Left lung (tissue), 10 donors: ENCODE results near the gene FGGY. TPM values are rescaled to one million over a fixed set of nuclear protein-coding genes. Genes with fewer than 3 reads are reported as not detected.
"Not testable (repeated sequence)": the region's sequence is repeated elsewhere in the genome, so short reads cannot be mapped to it uniquely, and the experiment has no call there.

Source experiments
- ATAC-seq: fragments of 200-7000 bp; cut with Tn5 transposase; one replicate; pipeline ENCODE4 v1.9.1; 2020; ENCODE audit warnings: moderate library complexity
- DNase-seq, 4 donors: peaks; one replicate each; pipeline ENCODE4 v3.0.0-alpha.2; 2013 to 2020
- H3K27ac ChIP-seq, 2 donors: fragments of 200-600 bp; sonication (generic) in 1 of 2; one replicate each; pipeline versions ENCODE4 v1.5.0 to v1.8.0; 2020 to 2021
- H3K27me3 ChIP-seq, 2 donors: fragments of 200-600 bp; sonication (generic) in 1 of 2; one replicate each; pipeline versions ENCODE4 v1.5.0 to v1.8.0; 2020 to 2021
- H3K36me3 ChIP-seq, 2 donors: fragments of 200-600 bp; sonication (generic) in 1 of 2; one replicate each; pipeline versions ENCODE4 v1.5.0 to v1.8.0; 2020 to 2021
- H3K4me1 ChIP-seq, 2 donors: fragments of 200-600 bp; one replicate each; pipeline ENCODE4 v1.8.0; 2021
- H3K4me3 ChIP-seq, 2 donors: fragments of 200-600 bp; sonication (generic) in 1 of 2; one replicate each; pipeline versions ENCODE4 v1.5.0 to v1.8.0; 2020 to 2021; ENCODE audit warnings: mild to moderate bottlenecking in 1 of 2
- H3K9me3 ChIP-seq, 2 donors: fragments of 200-600 bp; sonication (generic) in 1 of 2; one replicate each; pipeline versions ENCODE4 v1.5.0 to v1.8.0; 2020 to 2021
- CTCF ChIP-seq, 2 donors: fragments of 200-600 bp; sonication (generic) in 1 of 2; IDR thresholded peaks; one replicate each; pipeline versions ENCODE4 v1.5.0 to v1.8.0; 2021; ENCODE audit warnings: antibody characterized with exemption in 2 of 2
- intact Hi-C, 2 donors: fragments of 100-400 bp; cut with DNase I; formaldehyde crosslinking; loops; one replicate each; pipeline versions ENCODE4 v1.11.2 to v1.14.2; 2022
- polyA plus RNA-seq, 6 donors: library from polyadenylated mRNA; unstranded; fragments of 120-200 nt; gene quantifications; one replicate each; pipeline ENCODE4 v1.2.1, GENCODE V29; 2013; ENCODE audit not compliant: insufficient read length in 6 of 6
- total RNA-seq, 2 donors: library from RNA; stranded (reverse); fragmentation: NEBNext Ultra II Directional; extraction: Animal tissue kit (Norgen Biotek cat#: 25700); gene quantifications; one replicate each; pipeline ENCODE4 v1.2.1, GENCODE V29; 2021
- donor health status: DM: no; HTN: yes; CAD: no.
- donor health status: DM: no; HTN: no; CAD: no.

The FGGY gene
- total and polyA plus RNA-seq, 8 donors, result 13.5 to 22.7 (median 18.4) TPM

- Histone ChIP-seq H3K27me3 (no peaks in the 10 kb centered on the region), H3K4me3 (no peak overlapping the region), H3K27ac (no peak overlapping the region), H3K9me3 (peaks cover 0 to 16% of the 10 kb centered on the region in 2 donors), H3K4me1 (peaks cover 0 to 23% of the 10 kb centered on the region in 2 donors), H3K36me3 (no peaks in the 10 kb centered on the region)
- ATAC-seq, result no peak
- TF ChIP-seq CTCF (IDR thresholded peaks at IDR 0.05), result no peak
- intact Hi-C loops, result no loop called here
- no peak for DNase-seq
Measured at GRCh38 chr1:59554752-59555151, 257.9 kb downstream of the FGGY start.

GRCh38 chr1:59556398-59556797 lies 259.5 kb downstream of the FGGY start:
- Histone ChIP-seq H3K4me3 (no peak overlapping the region), H3K27me3 (no peaks in the 10 kb centered on the region), H3K4me1 (peaks cover 0 to 9% of the 10 kb centered on the region in 2 donors), H3K36me3 (no peaks in the 10 kb centered on the region), H3K9me3 (peaks cover 0 to 16% of the 10 kb centered on the region in 2 donors), H3K27ac (no peak overlapping the region)
- ATAC-seq (no peak), DNase-seq (no peak)
- no peak for TF ChIP-seq CTCF (IDR thresholded peaks at IDR 0.05)
- intact Hi-C loops, result no loop called here

GRCh38 chr1:59556802-59557548 lies 260.1 kb downstream of the FGGY start:
- H3K36me3 ChIP-seq, result no peaks in the 10 kb centered on the region
- H3K27ac ChIP-seq, result no peak overlapping the region
- no peak for ATAC-seq

GRCh38 chr1:59557549-59557885 lies 260.6 kb downstream of the FGGY start:
- H3K9me3 ChIP-seq, result peaks cover 0 to 16% of the 10 kb centered on the region in 2 donors
- intact Hi-C loops, result no loop called here
- ATAC-seq (no peak), DNase-seq (no peak)
- H3K36me3 ChIP-seq, result no peaks in the 10 kb centered on the region
- H3K4me3 ChIP-seq, result no peak overlapping the region
- H3K27ac ChIP-seq, result no peak overlapping the region
- no peaks in the 10 kb centered on the region for H3K27me3 ChIP-seq
- peaks cover 0 to 1% of the 10 kb centered on the region in 2 donors for H3K4me1 ChIP-seq
- TF ChIP-seq CTCF (IDR thresholded peaks at IDR 0.05), result no peak

More at GRCh38 chr1:59556802-59557548, 260.1 kb downstream of the FGGY start:
- no peak for TF ChIP-seq CTCF (IDR thresholded peaks at IDR 0.05)
- peak in 1 of 4 donors; percentile 47 for DNase-seq
- Histone ChIP-seq H3K27me3 (no peaks in the 10 kb centered on the region), H3K4me3 (no peak overlapping the region), H3K9me3 (peaks cover 0 to 16% of the 10 kb centered on the region in 2 donors), H3K4me1 (peaks cover 0 to 6% of the 10 kb centered on the region in 2 donors)
- intact Hi-C loops, result no loop called here

- intact Hi-C loops, H3K36me3 ChIP-seq, H3K4me1 ChIP-seq, H3K27me3 ChIP-seq, H3K4me3 ChIP-seq, H3K27ac ChIP-seq, DNase-seq, ATAC-seq: not testable (repeated sequence)
- H3K9me3 ChIP-seq, result peaks cover 0 to 16% of the 10 kb centered on the region in 2 donors
Measured at GRCh38 chr1:59558580-59558979, 261.7 kb downstream of the FGGY start.
